Measurements from ENCODE around the gene ENAM.
A peak's percentile ranks its signal among the peaks of the same experiment; 100 is the strongest.
"Not testable (repeated sequence)": the region's sequence is repeated elsewhere in the genome, so short reads cannot be mapped to it uniquely, and the experiment has no call there.

Gene ENAM

DNA sequence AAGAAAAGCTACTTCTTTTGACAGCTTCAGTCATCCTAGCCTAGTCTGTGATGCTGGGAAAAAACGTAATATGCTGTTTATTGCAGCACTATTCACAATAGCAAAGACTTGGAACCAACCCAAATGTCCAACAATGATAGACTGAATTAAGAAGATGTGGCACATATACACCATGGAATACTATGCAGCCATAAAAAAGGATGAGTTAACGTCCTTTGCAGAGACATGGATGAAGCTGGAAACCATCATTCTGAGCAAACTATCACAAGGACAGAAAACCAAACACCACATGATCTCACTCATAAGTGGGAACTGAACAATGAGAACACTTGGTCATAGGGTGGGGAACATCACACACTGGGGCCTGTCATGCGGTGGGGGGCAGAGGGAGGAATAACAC, 53.6 kb downstream of the ENAM start:
- not testable (repeated sequence) for DNase-seq

DNA sequence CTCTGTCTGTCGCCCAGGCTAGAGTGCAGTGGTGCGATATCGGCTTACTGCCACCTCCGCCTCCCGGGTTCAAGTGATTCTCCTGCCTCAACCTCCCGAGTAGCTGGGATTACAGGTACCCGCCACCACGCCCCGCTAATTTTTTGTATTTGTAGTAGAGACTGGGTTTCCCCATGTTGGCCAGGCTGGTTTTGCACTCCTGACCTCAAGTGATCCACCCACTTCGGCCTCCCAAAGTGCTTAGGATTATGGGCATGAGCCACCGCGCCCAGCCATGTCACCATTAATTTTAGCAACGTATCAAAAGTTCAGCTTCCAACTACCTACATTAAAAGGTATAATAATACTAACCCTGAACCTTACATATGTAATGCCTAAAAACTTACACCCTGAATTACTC, 58.8 kb downstream of the ENAM start:
- no peak for DNase-seq

DNA sequence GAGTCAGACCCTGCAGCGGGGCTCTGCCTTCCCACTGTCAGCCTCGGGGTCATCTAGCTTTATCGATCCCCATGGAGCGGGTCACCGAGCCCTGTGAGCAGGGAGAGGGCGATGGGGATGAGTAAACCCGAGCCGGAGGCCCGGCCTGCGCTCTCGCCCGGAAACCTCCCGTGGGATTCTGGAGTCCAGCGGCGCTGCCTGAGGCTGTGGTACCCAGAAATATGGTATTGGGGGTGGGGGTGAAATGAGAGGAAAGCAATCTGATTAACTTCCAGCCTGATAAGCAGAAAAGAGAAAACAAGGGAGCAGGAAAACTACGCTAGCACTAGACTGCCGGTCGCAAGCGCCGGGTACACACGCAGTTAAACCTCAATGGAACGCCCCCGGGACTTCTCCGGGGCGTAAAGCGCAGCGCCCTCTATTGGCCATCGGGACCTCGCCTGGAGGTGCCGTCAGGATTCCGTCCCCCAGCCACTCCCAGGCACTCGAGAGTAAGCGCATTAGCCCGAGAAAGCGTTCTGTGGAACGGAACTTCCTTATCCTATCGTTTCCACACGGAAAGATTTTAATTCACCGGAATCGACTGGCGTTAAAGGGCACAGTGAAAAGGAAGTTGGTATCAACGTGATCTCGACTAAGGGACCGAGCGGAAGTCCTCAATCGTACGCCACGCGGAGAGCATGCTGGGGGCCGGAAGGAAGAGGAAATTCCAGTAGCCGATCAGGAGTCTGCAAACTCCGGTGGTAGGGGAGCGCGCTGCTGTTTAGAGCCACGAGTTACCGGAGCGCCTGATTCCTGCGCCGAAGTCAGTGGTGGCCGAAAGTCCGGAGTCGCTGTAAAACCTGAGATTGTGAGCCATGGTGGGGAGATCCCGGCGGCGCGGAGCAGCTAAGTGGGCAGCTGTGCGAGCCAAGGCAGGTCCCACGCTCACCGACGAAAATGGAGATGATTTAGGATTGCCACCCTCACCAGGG, 59.6 kb downstream of the ENAM start, which contains the start of gene UTP3:
UTP3 (plus strand) TSS at position 712 of the 974 bp plus-strand sequence; CDS start at position 858, 146 bp downstream.
- peak; percentile 99 for DNase-seq

DNA sequence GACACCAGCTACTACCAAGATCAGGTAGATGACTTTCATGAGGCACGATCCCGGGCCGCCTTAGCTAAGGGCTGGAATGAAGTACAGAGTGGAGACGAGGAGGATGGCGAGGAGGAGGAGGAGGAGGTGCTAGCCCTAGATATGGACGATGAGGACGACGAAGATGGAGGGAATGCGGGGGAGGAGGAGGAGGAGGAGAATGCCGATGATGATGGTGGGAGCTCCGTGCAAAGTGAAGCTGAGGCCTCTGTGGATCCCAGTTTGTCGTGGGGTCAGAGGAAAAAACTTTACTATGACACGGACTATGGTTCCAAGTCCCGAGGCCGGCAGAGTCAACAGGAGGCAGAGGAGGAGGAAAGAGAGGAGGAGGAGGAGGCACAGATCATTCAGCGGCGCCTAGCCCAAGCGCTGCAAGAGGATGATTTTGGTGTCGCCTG, 60.3 kb downstream of the ENAM start:
- DNase-seq, result no peak

DNA sequence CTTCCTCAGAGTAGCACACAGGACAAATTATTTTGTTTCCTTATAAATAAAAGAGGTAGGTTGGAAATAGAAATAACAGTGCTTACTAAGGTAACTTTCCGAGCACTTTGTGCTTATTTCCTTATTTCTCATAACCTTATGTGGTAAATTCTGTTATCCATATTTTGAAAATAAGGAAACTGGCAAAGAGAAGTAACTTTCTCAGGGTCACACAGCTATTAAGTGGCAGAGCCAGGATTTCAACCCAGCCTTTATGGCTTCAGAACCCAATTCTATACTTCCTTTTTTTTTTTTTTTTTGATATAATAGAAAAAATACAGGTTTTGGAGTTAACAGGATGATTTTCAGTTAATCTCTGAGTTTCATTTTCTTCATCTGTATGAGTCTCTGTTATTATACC, 63.1 kb downstream of the ENAM start:
- DNase-seq, result no peak

DNA sequence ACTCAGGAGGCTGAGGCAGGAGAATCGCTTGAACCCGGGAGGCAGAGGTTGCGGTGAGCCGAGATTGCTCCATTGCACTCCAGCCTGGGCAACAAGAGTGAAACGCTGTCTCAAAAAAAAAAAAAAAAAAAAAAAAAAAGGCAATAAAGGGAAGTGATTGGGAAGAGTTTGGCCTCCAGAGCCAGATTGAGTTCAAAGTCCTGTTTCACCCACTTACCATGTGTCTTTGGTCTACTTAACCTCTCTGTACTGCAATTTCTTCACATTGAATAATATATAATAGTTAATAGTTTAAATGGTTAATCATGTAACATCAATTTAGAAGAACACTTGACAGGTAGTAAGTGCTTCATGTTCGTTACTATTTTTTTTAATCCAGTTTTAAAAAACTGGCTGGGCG, 66.1 kb downstream of the ENAM start:
- not testable (repeated sequence) for DNase-seq
